ENCODE data around the gene MAP4K5. TPM values are rescaled to one million over a fixed set of nuclear protein-coding genes. Genes with fewer than 3 reads are reported as not detected.

Gene MAP4K5
- polyA plus RNA-seq, 2 of the 4 experiments (the other 2 are of a cell fraction): 18.7 to 30.8 TPM

DNA sequence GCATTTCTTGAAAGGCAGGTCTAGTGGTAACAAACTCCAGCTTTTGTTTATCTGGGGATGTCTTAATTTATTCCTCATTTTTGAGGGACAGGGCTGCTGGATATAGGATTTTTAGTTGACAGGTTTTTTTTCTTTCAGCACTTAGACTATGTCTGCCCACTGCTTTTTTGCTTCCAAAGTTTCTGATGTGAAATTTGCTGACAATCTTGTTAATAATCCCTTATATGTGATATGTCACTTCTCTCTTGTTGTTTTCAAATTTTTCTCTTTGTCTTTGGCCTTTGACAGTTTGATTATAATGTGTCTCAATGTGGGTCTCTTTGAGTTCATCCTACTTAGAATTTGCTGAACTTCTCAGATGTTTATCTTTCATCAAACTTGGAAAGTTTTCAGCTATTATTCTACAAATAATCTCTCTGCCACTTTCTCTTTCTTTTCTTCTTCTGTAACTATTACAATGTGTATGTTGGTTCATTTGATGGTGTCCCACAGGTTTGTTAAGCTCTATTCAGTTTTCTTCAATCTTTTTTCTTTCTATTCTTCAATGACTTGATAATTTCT is 37.4 kb upstream of the MAP4K5 start:
- Histone ChIP-seq H3K4me2 (no peak overlapping the region), H3K9me3 (peaks cover 28% of the 10 kb centered on the region), H3K4me1 (no peaks in the 10 kb centered on the region; the same call in 2 of the 3 replicates), H3K4me3 (no peak overlapping the region), H3K27ac (no peak overlapping the region)
- ATAC-seq (no peak), FAIRE-seq (no peak), DNase-seq (ENCODE audit: low read depth in 1 of 2, low spot score in 1 of 2) (no peak)
- TF ChIP-seq EHMT2 (IDR thresholded peaks at IDR 0.05; ENCODE audit: low read depth) (no peak), RAD21 (conservative IDR thresholded peaks at IDR 0.05 in 1 of 2, IDR thresholded peaks at IDR 0.05 in 1 of 2) (no peak), EP300 (IDR thresholded peaks at IDR 0.05) (no peak), SMC3 (IDR thresholded peaks at IDR 0.05) (no peak), E2F6 (IDR thresholded peaks at IDR 0.05; ENCODE audit: borderline replicate concordance, low read depth) (no peak), MAX (IDR thresholded peaks at IDR 0.05) (no peak), ZC3H11A (IDR thresholded peaks at IDR 0.05) (no peak), NPAS2 (CRISPR knock-in tag; IDR thresholded peaks at IDR 0.05; ENCODE audit: borderline replicate concordance) (no peak), FOXS1 (CRISPR knock-in tag; IDR thresholded peaks at IDR 0.05) (no peak), RARB (CRISPR knock-in tag; IDR thresholded peaks at IDR 0.05) (no peak), BCL3 (IDR thresholded peaks at IDR 0.05) (no peak), CHD2 (IDR thresholded peaks at IDR 0.05; ENCODE audit: low read length, partially characterized antibody) (no peak), HOXA7 (CRISPR knock-in tag; IDR thresholded peaks at IDR 0.05) (no peak), ZFP36 (IDR thresholded peaks at IDR 0.05; ENCODE audit: borderline replicate concordance, partially characterized antibody) (no peak), PHF8 (IDR thresholded peaks at IDR 0.05; ENCODE audit: borderline replicate concordance, low read depth) (no peak)
- TF ChIP-seq, protein P1, sequence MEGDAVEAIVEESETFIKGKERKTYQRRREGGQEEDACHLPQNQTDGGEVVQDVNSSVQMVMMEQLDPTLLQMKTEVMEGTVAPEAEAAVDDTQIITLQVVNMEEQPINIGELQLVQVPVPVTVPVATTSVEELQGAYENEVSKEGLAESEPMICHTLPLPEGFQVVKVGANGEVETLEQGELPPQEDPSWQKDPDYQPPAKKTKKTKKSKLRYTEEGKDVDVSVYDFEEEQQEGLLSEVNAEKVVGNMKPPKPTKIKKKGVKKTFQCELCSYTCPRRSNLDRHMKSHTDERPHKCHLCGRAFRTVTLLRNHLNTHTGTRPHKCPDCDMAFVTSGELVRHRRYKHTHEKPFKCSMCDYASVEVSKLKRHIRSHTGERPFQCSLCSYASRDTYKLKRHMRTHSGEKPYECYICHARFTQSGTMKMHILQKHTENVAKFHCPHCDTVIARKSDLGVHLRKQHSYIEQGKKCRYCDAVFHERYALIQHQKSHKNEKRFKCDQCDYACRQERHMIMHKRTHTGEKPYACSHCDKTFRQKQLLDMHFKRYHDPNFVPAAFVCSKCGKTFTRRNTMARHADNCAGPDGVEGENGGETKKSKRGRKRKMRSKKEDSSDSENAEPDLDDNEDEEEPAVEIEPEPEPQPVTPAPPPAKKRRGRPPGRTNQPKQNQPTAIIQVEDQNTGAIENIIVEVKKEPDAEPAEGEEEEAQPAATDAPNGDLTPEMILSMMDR (IDR thresholded peaks at IDR 0.05): no peak
- TF ChIP-seq, protein P2, sequence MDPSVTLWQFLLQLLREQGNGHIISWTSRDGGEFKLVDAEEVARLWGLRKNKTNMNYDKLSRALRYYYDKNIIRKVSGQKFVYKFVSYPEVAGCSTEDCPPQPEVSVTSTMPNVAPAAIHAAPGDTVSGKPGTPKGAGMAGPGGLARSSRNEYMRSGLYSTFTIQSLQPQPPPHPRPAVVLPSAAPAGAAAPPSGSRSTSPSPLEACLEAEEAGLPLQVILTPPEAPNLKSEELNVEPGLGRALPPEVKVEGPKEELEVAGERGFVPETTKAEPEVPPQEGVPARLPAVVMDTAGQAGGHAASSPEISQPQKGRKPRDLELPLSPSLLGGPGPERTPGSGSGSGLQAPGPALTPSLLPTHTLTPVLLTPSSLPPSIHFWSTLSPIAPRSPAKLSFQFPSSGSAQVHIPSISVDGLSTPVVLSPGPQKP (IDR thresholded peaks at IDR 0.05; ENCODE audit: low read depth, low read length): no peak
- TF ChIP-seq, protein P3, sequence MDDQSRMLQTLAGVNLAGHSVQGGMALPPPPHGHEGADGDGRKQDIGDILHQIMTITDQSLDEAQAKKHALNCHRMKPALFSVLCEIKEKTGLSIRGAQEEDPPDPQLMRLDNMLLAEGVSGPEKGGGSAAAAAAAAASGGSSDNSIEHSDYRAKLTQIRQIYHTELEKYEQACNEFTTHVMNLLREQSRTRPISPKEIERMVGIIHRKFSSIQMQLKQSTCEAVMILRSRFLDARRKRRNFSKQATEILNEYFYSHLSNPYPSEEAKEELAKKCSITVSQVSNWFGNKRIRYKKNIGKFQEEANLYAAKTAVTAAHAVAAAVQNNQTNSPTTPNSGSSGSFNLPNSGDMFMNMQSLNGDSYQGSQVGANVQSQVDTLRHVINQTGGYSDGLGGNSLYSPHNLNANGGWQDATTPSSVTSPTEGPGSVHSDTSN (IDR thresholded peaks at IDR 0.05): no peak
- ChIA-PET CTCF (interaction anchor here (0.7 to 1.1 kb wide), 3 partner anchors 31 to 503 kb away, joined by 3 read pairs; no protein-coding TSS in a partner anchor), POLR2A (interaction anchor here (0.8 kb wide), 1 partner anchor 99 kb away, joined by 3 read pairs; the partner anchor contains the start of gene SAV1)

DNA sequence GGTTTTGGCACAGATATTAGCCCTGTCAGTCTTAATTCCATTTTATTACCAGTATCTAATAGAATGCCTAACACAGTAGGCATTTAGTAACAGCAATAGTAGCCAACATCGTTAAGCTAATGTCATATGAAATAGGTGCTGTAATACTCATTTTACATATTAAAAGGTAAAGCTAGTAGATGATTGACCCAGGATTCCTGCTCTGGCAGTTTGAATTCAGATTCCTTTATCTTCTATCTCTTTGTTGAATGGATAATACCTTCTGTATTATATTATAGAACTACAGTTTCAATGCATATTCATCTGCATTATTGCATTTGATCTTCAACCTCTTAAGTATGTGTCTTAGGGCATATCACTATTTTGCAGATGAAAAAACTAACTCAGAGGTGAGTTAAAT is 30.5 kb upstream of the MAP4K5 start:
- H3K4me2 ChIP-seq: no peak overlapping the region
- ATAC-seq (no peak), DNase-seq (ENCODE audit: low read depth in 1 of 2, low spot score in 1 of 2) (no peak), FAIRE-seq (no peak)
- ChIA-PET POLR2A (no interaction called here), CTCF (interaction anchor here (1.0 to 1.3 kb wide), 2 partner anchors 215 to 710 kb away, joined by 3 to 4 read pairs; partner anchors contain the start of gene NEMF)
- peaks cover 6% of the 10 kb centered on the region; the same call in 1 of the 3 replicates for H3K4me1 ChIP-seq
- H3K4me3 ChIP-seq: no peak overlapping the region
- H3K27ac ChIP-seq: no peak overlapping the region
- H3K9me3 ChIP-seq: no peaks in the 10 kb centered on the region
- 33% methylated on average over 1 of the region's 1 CpG for WGBS (ENCODE audit: missing lambda C conversion rate)
- TF ChIP-seq CBX8 (IDR thresholded peaks at IDR 0.05) (no peak), TP53 (CRISPR knock-in tag; IDR thresholded peaks at IDR 0.05) (no peak), ZFP36 (IDR thresholded peaks at IDR 0.05; ENCODE audit: borderline replicate concordance, partially characterized antibody) (no peak)

All from A549 (cell line).